A673 (cell line): Measurements from ENCODE around the gene C2orf76.

Experiments
- EZH2 ChIP-seq: fragments of 200-600 bp; sonication (generic); IDR thresholded peaks from 2 replicates; pipeline ENCODE4 v1.6.1; 2017; ENCODE audit warnings: borderline replicate concordance, low read depth, mild to moderate bottlenecking, mixed read lengths, antibody characterized with exemption, low read length; ENCODE audit not compliant: poor library complexity, severe bottlenecking
- TF ChIP-seq, protein P1 (sequence below): fragments of 300-800, 200-600 bp; sonication (generic); conservative IDR thresholded peaks from 2 replicates; pipeline ENCODE4 v1.5.1; 2017; ENCODE audit warnings: low read depth, mild to moderate bottlenecking, antibody characterized with exemption, low read length, moderate library complexity, mixed read lengths

- TF ChIP-seq EZH2 = no peak
- TF ChIP-seq, protein P1, sequence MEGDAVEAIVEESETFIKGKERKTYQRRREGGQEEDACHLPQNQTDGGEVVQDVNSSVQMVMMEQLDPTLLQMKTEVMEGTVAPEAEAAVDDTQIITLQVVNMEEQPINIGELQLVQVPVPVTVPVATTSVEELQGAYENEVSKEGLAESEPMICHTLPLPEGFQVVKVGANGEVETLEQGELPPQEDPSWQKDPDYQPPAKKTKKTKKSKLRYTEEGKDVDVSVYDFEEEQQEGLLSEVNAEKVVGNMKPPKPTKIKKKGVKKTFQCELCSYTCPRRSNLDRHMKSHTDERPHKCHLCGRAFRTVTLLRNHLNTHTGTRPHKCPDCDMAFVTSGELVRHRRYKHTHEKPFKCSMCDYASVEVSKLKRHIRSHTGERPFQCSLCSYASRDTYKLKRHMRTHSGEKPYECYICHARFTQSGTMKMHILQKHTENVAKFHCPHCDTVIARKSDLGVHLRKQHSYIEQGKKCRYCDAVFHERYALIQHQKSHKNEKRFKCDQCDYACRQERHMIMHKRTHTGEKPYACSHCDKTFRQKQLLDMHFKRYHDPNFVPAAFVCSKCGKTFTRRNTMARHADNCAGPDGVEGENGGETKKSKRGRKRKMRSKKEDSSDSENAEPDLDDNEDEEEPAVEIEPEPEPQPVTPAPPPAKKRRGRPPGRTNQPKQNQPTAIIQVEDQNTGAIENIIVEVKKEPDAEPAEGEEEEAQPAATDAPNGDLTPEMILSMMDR = no peak
Observed at GRCh38 chr2:119282996-119283511, 83.6 kb downstream of the C2orf76 start.
